ENCODE data around the gene LIME1. TPM values are rescaled to one million over a fixed set of nuclear protein-coding genes. Genes with fewer than 3 reads are reported as not detected.
A peak's percentile ranks its signal among the peaks of the same experiment; 100 is the strongest.

The LIME1 gene
- total and polyA plus RNA-seq, 9 of the 15 experiments (the other 6 are each of a cell fraction or from before 2014, with no cell fraction given): 0.11 to 17.1 (median 2.8) TPM; not detected in 2

DNA sequence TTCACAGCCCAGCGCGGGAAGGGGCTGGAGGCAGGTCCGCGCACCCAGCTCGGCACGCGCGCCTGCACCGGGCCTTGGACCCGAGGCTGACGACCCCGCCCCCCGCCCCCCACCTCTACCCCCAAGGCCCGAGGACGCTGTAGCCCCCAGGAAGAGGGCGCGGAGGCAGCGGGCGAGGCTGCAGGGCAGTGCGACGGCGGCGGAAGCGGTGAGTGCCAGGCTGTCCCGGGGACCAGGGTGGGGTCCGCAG lies 1.2 kb downstream of the LIME1 start:
- FAIRE-seq: no peak
- Histone ChIP-seq H3K36me3 (ENCODE audit: control insufficient read depth, insufficient read depth, low read length) (peaks cover 61% of the 10 kb centered on the region; the same call in 2 of the 3 replicates), H2AFZ (ENCODE audit: low read depth, low read length) (no peak overlapping the region), H3K79me2 (ENCODE audit: control insufficient read depth, insufficient read depth, low read length) (peaks cover 21% of the 10 kb centered on the region), H3K9me1 (ENCODE audit: control insufficient read depth, insufficient read depth, low read length) (no peaks in the 10 kb centered on the region), H4K20me1 (replicated peaks; ENCODE audit: control insufficient read depth, insufficient read depth, low read length) (no peaks in the 10 kb centered on the region; the same call in 1 of the 2 replicates), H3K27ac (ENCODE audit: extremely low read depth, low read depth, low read length) (no peak overlapping the region), H3K4me1 (replicated peaks in 1 of 2; ENCODE audit: control insufficient read depth in 2 of 2, insufficient read depth in 2 of 2, low read length in 2 of 2) (peaks cover 11 to 81% of the 10 kb centered on the region in 2 experiments), H3K9ac (ENCODE audit: insufficient read depth in 1 of 2, low read depth in 2 of 2, low read length in 2 of 2) (no peak overlapping the region), H3K4me2 (ENCODE audit: insufficient read depth, low read length) (no peak overlapping the region), H3K27me3 (ENCODE audit: control insufficient read depth in 2 of 2, insufficient read depth in 2 of 2, low read length in 2 of 2) (no peaks in the 10 kb centered on the region), H3K4me3 (no peak overlapping the region), H3K9me3 (replicated peaks; ENCODE audit: control insufficient read depth, insufficient read depth, low read depth, low read length) (no peaks in the 10 kb centered on the region; the same call in 1 of the 2 replicates)
- no TSS peak for BruUV-seq (replicated peaks)
- CTCF ChIA-PET (ENCODE audit: low intra/inter-chr PET ratio): no interaction called here
- intact Hi-C loops (cut with micrococcal nuclease) (no loop called here), in situ Hi-C loops (cut with MboI) (no loop called here)
- WGBS (ENCODE audit: insufficient coverage, low coverage, missing lambda C conversion rate): no CpG with 5 or more reads among the region's 26 CpGs
- POLR2A ChIA-PET: interaction anchor here (0.6 to 1.5 kb wide), 2 partner anchors 10 to 128 kb away, joined by 3 to 6 read pairs; partner anchors contain the start of gene TPD52L2
- ATAC-seq: no peak
- TF ChIP-seq CSDE1 (IDR thresholded peaks at IDR 0.05): no peak
- DNase-seq (ENCODE audit: extremely low read depth in 1 of 4, low spot score in 3 of 4): no peak

DNA sequence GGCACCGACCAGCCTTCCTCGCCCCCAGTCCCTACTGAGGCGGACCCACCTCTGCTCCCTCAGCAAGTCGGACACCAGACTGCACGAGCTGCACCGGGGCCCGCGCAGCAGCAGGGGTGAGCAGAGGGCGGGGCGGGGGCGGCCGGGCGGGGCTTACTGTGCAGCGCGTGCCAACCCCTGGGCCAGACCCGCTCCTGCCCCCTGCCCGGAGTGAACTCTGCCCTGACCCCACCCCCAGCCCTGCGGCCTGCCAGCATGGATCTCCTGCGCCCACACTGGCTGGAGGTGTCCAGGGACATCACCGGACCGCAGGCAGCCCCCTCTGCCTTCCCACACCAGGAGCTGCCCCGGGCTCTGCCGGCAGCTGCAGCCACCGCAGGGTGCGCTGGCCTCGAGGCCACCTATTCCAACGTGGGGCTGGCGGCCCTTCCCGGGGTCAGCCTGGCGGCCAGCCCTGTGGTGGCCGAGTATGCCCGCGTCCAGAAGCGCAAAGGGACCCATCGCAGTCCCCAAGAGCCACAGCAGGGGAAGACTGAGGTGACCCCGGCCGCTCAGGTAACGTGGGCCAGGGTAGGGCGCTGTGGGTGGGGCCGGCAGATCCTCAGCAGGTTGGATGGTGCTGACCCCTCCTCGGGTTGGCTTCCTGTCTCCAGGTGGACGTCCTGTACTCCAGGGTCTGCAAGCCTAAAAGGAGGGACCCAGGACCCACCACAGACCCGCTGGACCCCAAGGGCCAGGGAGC lies 1.7 kb downstream of the LIME1 start:
- Histone ChIP-seq H3K36me3 (ENCODE audit: control insufficient read depth, insufficient read depth, low read length) (peaks cover 60% of the 10 kb centered on the region; the same call in 2 of the 3 replicates), H3K27me3 (ENCODE audit: control insufficient read depth in 2 of 2, insufficient read depth in 2 of 2, low read length in 2 of 2) (no peaks in the 10 kb centered on the region), H3K9ac (ENCODE audit: insufficient read depth in 1 of 2, low read depth in 2 of 2, low read length in 2 of 2) (peak overlapping the region in 1 of 2 experiments; percentile 73; a peak in 1 of 4 replicates), H3K79me2 (ENCODE audit: control insufficient read depth, insufficient read depth, low read length) (peaks cover 16% of the 10 kb centered on the region), H3K4me1 (replicated peaks in 1 of 2; ENCODE audit: control insufficient read depth in 2 of 2, insufficient read depth in 2 of 2, low read length in 2 of 2) (peaks cover 11 to 82% of the 10 kb centered on the region in 2 experiments), H3K9me1 (ENCODE audit: control insufficient read depth, insufficient read depth, low read length) (no peaks in the 10 kb centered on the region), H3K4me2 (ENCODE audit: insufficient read depth, low read length) (no peak overlapping the region), H3K9me3 (replicated peaks; ENCODE audit: control insufficient read depth, insufficient read depth, low read depth, low read length) (no peaks in the 10 kb centered on the region), H2AFZ (ENCODE audit: low read depth, low read length) (no peak overlapping the region), H4K20me1 (replicated peaks; ENCODE audit: control insufficient read depth, insufficient read depth, low read length) (no peaks in the 10 kb centered on the region; the same call in 1 of the 2 replicates), H3K4me3 (no peak overlapping the region), H3K27ac (ENCODE audit: extremely low read depth, low read depth, low read length) (no peak overlapping the region)
- ChIA-PET CTCF (ENCODE audit: low intra/inter-chr PET ratio) (no interaction called here), POLR2A (interaction anchor here (0.6 to 1.0 kb wide), 3 partner anchors 12 to 30 kb away, joined by 3 to 4 read pairs (median 3); partner anchors contain the start of genes ARFRP1 and ZGPAT)
- no peak for ATAC-seq
- FAIRE-seq: no peak
- WGBS (ENCODE audit: insufficient coverage, low coverage, missing lambda C conversion rate): 90% methylated on average over 10 of the region's 43 CpGs
- DNase-seq (ENCODE audit: extremely low read depth in 1 of 4, low spot score in 3 of 4): peak in 3 of 4 experiments; percentile 17 to 29 (median 22)
- intact Hi-C loops (cut with micrococcal nuclease): no loop called here
- in situ Hi-C loops (cut with MboI): no loop called here
- no TSS peak for BruUV-seq (replicated peaks)
- TF ChIP-seq ZNF507 (tag; conservative IDR thresholded peaks at IDR 0.05) (no peak), TARDBP (IDR thresholded peaks at IDR 0.05) (no peak), GTF2E2 (tag; IDR thresholded peaks at IDR 0.05) (no peak), C11orf30 (IDR thresholded peaks at IDR 0.05; ENCODE audit: low read depth) (no peak), KAT8 (IDR thresholded peaks at IDR 0.05; ENCODE audit: low read depth) (no peak), BCL6 (CRISPR knock-in tag; IDR thresholded peaks at IDR 0.05) (no peak), ZNF583 (CRISPR knock-in tag; IDR thresholded peaks at IDR 0.05) (no peak), ELF2 (CRISPR knock-in tag; IDR thresholded peaks at IDR 0.05) (no peak)
- TF ChIP-seq, protein P1, sequence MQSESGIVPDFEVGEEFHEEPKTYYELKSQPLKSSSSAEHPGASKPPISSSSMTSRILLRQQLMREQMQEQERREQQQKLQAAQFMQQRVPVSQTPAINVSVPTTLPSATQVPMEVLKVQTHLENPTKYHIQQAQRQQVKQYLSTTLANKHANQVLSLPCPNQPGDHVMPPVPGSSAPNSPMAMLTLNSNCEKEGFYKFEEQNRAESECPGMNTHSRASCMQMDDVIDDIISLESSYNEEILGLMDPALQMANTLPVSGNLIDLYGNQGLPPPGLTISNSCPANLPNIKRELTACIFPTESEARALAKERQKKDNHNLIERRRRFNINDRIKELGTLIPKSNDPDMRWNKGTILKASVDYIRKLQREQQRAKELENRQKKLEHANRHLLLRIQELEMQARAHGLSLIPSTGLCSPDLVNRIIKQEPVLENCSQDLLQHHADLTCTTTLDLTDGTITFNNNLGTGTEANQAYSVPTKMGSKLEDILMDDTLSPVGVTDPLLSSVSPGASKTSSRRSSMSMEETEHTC (IDR thresholded peaks at IDR 0.05): no peak
- TF ChIP-seq, protein P2, sequence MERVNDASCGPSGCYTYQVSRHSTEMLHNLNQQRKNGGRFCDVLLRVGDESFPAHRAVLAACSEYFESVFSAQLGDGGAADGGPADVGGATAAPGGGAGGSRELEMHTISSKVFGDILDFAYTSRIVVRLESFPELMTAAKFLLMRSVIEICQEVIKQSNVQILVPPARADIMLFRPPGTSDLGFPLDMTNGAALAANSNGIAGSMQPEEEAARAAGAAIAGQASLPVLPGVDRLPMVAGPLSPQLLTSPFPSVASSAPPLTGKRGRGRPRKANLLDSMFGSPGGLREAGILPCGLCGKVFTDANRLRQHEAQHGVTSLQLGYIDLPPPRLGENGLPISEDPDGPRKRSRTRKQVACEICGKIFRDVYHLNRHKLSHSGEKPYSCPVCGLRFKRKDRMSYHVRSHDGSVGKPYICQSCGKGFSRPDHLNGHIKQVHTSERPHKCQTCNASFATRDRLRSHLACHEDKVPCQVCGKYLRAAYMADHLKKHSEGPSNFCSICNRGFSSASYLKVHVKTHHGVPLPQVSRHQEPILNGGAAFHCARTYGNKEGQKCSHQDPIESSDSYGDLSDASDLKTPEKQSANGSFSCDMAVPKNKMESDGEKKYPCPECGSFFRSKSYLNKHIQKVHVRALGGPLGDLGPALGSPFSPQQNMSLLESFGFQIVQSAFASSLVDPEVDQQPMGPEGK (CRISPR knock-in tag; IDR thresholded peaks at IDR 0.05; ENCODE audit: borderline replicate concordance): no peak
